H9 (cell line): ENCODE measurements around the gene GGNBP2. TPM values are rescaled to one million over a fixed set of nuclear protein-coding genes. Genes with fewer than 3 reads are reported as not detected.
"Not testable (repeated sequence)": the region's sequence is repeated elsewhere in the genome, so short reads cannot be mapped to it uniquely, and the experiment has no call there.

ENCODE experiments used
- DNase-seq: peaks from one replicate; pipeline ENCODE4 v3.0.0-alpha.2; 2017
- H2AFZ ChIP-seq: one replicate; pipeline ENCODE4 v1.6.1; 2013; ENCODE audit warnings: mild to moderate bottlenecking, low read length, control low read depth, moderate library complexity
- H2AK5ac ChIP-seq: 2 replicates; pipeline ENCODE4 v1.6.1; 2013; ENCODE audit warnings: low read length, control low read depth, mixed read lengths; ENCODE audit not compliant: insufficient read length
- H2BK120ac ChIP-seq: one replicate; pipeline ENCODE4 v1.6.1; 2013; ENCODE audit warnings: low read depth, mild to moderate bottlenecking, low read length, control low read depth, inconsistent platforms; ENCODE audit not compliant: poor library complexity, severe bottlenecking
- H2BK12ac ChIP-seq: 2 replicates; pipeline ENCODE4 v1.6.1; 2013; ENCODE audit warnings: low read length, control low read depth, mixed read lengths, low read depth; ENCODE audit not compliant: insufficient read length
- H2BK15ac ChIP-seq: 2 replicates; pipeline ENCODE4 v1.6.1; 2013; ENCODE audit warnings: low read depth, low read length, control low read depth
- H2BK20ac ChIP-seq: one replicate; pipeline ENCODE4 v1.6.1; 2013; ENCODE audit warnings: low read depth, mild to moderate bottlenecking, low read length, control low read depth, inconsistent platforms; ENCODE audit not compliant: poor library complexity, severe bottlenecking
- H2BK5ac ChIP-seq: 2 replicates; pipeline ENCODE4 v1.6.1; 2013; ENCODE audit warnings: low read length, control low read depth, mixed read lengths; ENCODE audit not compliant: insufficient read length
- H3K14ac ChIP-seq: 2 replicates; pipeline ENCODE4 v1.6.1; 2013; ENCODE audit warnings: low read length, control low read depth; ENCODE audit not compliant: insufficient read depth
- H3K18ac ChIP-seq: 2 replicates; pipeline ENCODE4 v1.6.1; 2013; ENCODE audit warnings: low read depth, mild to moderate bottlenecking, mixed read lengths, low read length, control low read depth; ENCODE audit not compliant: insufficient read length
- H3K23ac ChIP-seq: 2 replicates; pipeline ENCODE4 v1.6.1; 2013; ENCODE audit warnings: low read length, control low read depth, mixed read lengths, low read depth; ENCODE audit not compliant: insufficient read length
- H3K23me2 ChIP-seq: 2 replicates; pipeline ENCODE4 v1.6.1; 2013; ENCODE audit warnings: low read depth, mild to moderate bottlenecking, mixed read lengths, low read length, control low read depth; ENCODE audit not compliant: insufficient read length, poor library complexity, severe bottlenecking
- H3K27ac ChIP-seq: 2 replicates; pipeline ENCODE4 v1.5.1; 2013; ENCODE audit warnings: low read length, control low read depth, mixed read lengths, low read depth; ENCODE audit not compliant: insufficient read length
- H3K27me3 ChIP-seq: 2 replicates; pipeline ENCODE4 v1.6.1; 2013; ENCODE audit warnings: low read length, control low read depth, inconsistent platforms; ENCODE audit not compliant: insufficient read depth
- H3K4ac ChIP-seq: 2 replicates; pipeline ENCODE4 v1.6.1; 2013; ENCODE audit warnings: low read depth, mild to moderate bottlenecking, control low read depth, inconsistent platforms, low read length, moderate library complexity
- H3K4me1 ChIP-seq: 2 replicates; pipeline ENCODE4 v1.6.1; 2013; ENCODE audit warnings: low read length, control low read depth, inconsistent platforms; ENCODE audit not compliant: insufficient read depth
- H3K4me2 ChIP-seq: 2 replicates; pipeline ENCODE4 v1.6.1; 2013; ENCODE audit warnings: low read length, control low read depth, mixed read lengths; ENCODE audit not compliant: insufficient read length, insufficient read depth
- H3K56ac ChIP-seq: 2 replicates; pipeline ENCODE4 v1.6.1; 2013; ENCODE audit warnings: low read depth, mild to moderate bottlenecking, mixed read lengths, low read length, control low read depth; ENCODE audit not compliant: insufficient read length
- H3K79me1 ChIP-seq: 2 replicates; pipeline ENCODE4 v1.6.1; 2013; ENCODE audit warnings: low read depth, mild to moderate bottlenecking, moderate library complexity, low read length, control low read depth, inconsistent platforms; ENCODE audit not compliant: insufficient read depth, poor library complexity, severe bottlenecking
- H3K79me2 ChIP-seq: 2 replicates; pipeline ENCODE4 v1.6.1; 2013; ENCODE audit warnings: low read length, control low read depth, inconsistent platforms; ENCODE audit not compliant: insufficient read depth
- H3K9ac ChIP-seq: 2 replicates; pipeline ENCODE4 v1.6.1; 2013; ENCODE audit warnings: low read length, control low read depth, mixed read lengths; ENCODE audit not compliant: insufficient read length; ENCODE audit errors: extremely low read depth
- H3K9me3 ChIP-seq: one replicate; pipeline ENCODE4 v1.6.1; 2013; ENCODE audit warnings: low read depth, low read length, inconsistent platforms; ENCODE audit not compliant: control insufficient read depth
- H3T11ph ChIP-seq: one replicate; pipeline ENCODE4 v1.6.1; 2013; ENCODE audit warnings: mild to moderate bottlenecking, low read length, control low read depth, inconsistent platforms
- H4K20me1 ChIP-seq: one replicate; pipeline ENCODE4 v1.6.1; 2013; ENCODE audit not compliant: control insufficient read depth, insufficient read length, insufficient read depth
- H4K5ac ChIP-seq: 2 replicates; pipeline ENCODE4 v1.6.1; 2013; ENCODE audit warnings: low read depth, mild to moderate bottlenecking, mixed read lengths, low read length, control low read depth; ENCODE audit not compliant: insufficient read length
- H4K8ac ChIP-seq: replicated peaks from 2 replicates; pipeline ENCODE4 v1.6.1; 2013; ENCODE audit warnings: low read length, control low read depth, mixed read lengths, low read depth; ENCODE audit not compliant: insufficient read length
- H4K91ac ChIP-seq: 2 replicates; pipeline ENCODE4 v1.6.1; 2013; ENCODE audit warnings: low read depth, mild to moderate bottlenecking, moderate library complexity, mixed read lengths, low read length, control low read depth; ENCODE audit not compliant: insufficient read length
- H3K27ac Mint-ChIP-seq, 3 experiments: 2 replicates in 2 of 3; 3 replicates in 1 of 3; pipeline ENCODE4 v1.8.0; 2020 to 2021; ENCODE audit warnings: mixed read lengths in 3 of 3, mild to moderate bottlenecking in 1 of 3, moderate library complexity in 1 of 3
- H3K27me3 Mint-ChIP-seq: 2 replicates; pipeline ENCODE4 v1.8.0; 2021; ENCODE audit warnings: low read depth, mild to moderate bottlenecking, moderate library complexity, mixed read lengths
- H3K36me3 Mint-ChIP-seq, 3 experiments: 2 replicates in 2 of 3; 3 replicates in 1 of 3; pipeline ENCODE4 v1.8.0; 2020 to 2021; ENCODE audit warnings: low read depth in 3 of 3, mixed read lengths in 3 of 3; ENCODE audit not compliant: insufficient read depth in 1 of 3
- H3K4me1 Mint-ChIP-seq, 2 experiments: 2 replicates each; pipeline ENCODE4 v1.8.0; 2020; ENCODE audit warnings: mixed read lengths in 2 of 2
- H3K4me3 Mint-ChIP-seq, 2 experiments: 2 replicates in 1 of 2; 3 replicates in 1 of 2; pipeline ENCODE4 v1.8.0; 2020 to 2021; ENCODE audit warnings: mild to moderate bottlenecking in 2 of 2, mixed read lengths in 2 of 2, moderate library complexity in 1 of 2
- H3K9me3 Mint-ChIP-seq, 2 experiments: 2 replicates in 1 of 2; 3 replicates in 1 of 2; pipeline ENCODE4 v1.8.0; 2020; ENCODE audit warnings: mild to moderate bottlenecking in 2 of 2, mixed read lengths in 2 of 2, moderate library complexity in 1 of 2
- WGBS: extraction: QIAGEN DNeasy Blood & Tissue Kit; methylation state at CpG from one replicate; pipeline ENCODE4 v1.1.7; 2013; ENCODE audit warnings: missing lambda C conversion rate, low lambda C conversion rate, mixed read lengths; ENCODE audit not compliant: insufficient read length; ENCODE audit errors: extremely low coverage; 5-methylcytosine and 5-hydroxymethylcytosine counted together
- total RNA-seq: library from RNA; stranded (reverse); gene quantifications from 2 replicates; pipeline ENCODE4 v1.2.1, GENCODE V29; 2021
- TF ChIP-seq, protein P1 (sequence below): fragments of 200-600 bp; sonication (generic); conservative IDR thresholded peaks from 3 replicates; pipeline ENCODE4 v1.8.0; 2021; ENCODE audit warnings: antibody characterized with exemption, mild to moderate bottlenecking

GGNBP2 gene
- total RNA-seq, 1 experiment from 2014 or later, result 52.8 TPM

DNA sequence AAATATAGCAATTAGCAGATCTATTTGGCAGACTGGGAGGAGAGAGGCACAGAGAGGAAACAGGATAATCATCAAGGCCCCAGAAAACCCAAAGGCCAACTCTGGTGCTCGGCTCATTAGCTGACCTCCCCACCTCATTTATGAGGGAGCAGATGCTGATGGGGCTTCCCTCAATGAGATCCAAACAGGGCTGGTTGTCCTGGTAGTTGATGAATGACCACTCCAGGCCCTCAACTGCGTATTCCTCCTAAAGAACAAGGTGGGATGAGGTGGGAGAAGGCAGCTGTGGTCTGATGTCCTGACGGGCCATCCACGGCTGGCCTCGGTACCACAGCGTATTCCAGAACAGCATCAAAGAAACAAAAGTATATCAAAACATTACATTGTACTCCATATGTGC, 37.5 kb upstream of the GGNBP2 start:
- H3T11ph ChIP-seq, result no peak overlapping the region
- H3K79me2 ChIP-seq, result no peaks in the 10 kb centered on the region
- H3K23ac ChIP-seq, result no peak overlapping the region
- Mint-ChIP-seq H3K27me3 (no peaks in the 10 kb centered on the region; the same call in 1 of the 2 replicates), H3K4me3 (no peak overlapping the region), H3K9me3 (no peaks in the 10 kb centered on the region), H3K4me1 (no peaks in the 10 kb centered on the region), H3K36me3 (peaks cover 48 to 97% (median 93%) of the 10 kb centered on the region in 3 experiments), H3K27ac (no peak overlapping the region)
- H3K9me3 ChIP-seq, result no peaks in the 10 kb centered on the region
- no peaks in the 10 kb centered on the region for H3K4me1 ChIP-seq
- no peaks in the 10 kb centered on the region for H3K79me1 ChIP-seq
- H2BK20ac ChIP-seq, result no peak overlapping the region
- no peak for DNase-seq
- H4K91ac ChIP-seq, result no peak overlapping the region
- no peak overlapping the region for H3K4ac ChIP-seq
- no peak overlapping the region for H2AK5ac ChIP-seq
- no peak overlapping the region for H3K27ac ChIP-seq
- no peaks in the 10 kb centered on the region for H3K23me2 ChIP-seq
- no peak overlapping the region for H3K56ac ChIP-seq
- H2BK12ac ChIP-seq, result no peak overlapping the region
- TF ChIP-seq, protein P1, sequence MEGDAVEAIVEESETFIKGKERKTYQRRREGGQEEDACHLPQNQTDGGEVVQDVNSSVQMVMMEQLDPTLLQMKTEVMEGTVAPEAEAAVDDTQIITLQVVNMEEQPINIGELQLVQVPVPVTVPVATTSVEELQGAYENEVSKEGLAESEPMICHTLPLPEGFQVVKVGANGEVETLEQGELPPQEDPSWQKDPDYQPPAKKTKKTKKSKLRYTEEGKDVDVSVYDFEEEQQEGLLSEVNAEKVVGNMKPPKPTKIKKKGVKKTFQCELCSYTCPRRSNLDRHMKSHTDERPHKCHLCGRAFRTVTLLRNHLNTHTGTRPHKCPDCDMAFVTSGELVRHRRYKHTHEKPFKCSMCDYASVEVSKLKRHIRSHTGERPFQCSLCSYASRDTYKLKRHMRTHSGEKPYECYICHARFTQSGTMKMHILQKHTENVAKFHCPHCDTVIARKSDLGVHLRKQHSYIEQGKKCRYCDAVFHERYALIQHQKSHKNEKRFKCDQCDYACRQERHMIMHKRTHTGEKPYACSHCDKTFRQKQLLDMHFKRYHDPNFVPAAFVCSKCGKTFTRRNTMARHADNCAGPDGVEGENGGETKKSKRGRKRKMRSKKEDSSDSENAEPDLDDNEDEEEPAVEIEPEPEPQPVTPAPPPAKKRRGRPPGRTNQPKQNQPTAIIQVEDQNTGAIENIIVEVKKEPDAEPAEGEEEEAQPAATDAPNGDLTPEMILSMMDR, result no peak
- H3K27me3 ChIP-seq, result no peaks in the 10 kb centered on the region
- peaks cover 2% of the 10 kb centered on the region for H4K20me1 ChIP-seq
- WGBS, result no CpG with 5 or more reads among the region's 6 CpGs
- no peak overlapping the region for H3K9ac ChIP-seq
- no peak overlapping the region for H2BK5ac ChIP-seq
- no peak overlapping the region for H4K5ac ChIP-seq
- H3K4me2 ChIP-seq, result no peak overlapping the region
- H4K8ac ChIP-seq, result no peak overlapping the region
- no peak overlapping the region for H3K14ac ChIP-seq
- no peak overlapping the region for H2AFZ ChIP-seq
- H3K18ac ChIP-seq, result no peak overlapping the region
- H2BK15ac ChIP-seq, result no peak overlapping the region
- H2BK120ac ChIP-seq, result no peak overlapping the region

DNA sequence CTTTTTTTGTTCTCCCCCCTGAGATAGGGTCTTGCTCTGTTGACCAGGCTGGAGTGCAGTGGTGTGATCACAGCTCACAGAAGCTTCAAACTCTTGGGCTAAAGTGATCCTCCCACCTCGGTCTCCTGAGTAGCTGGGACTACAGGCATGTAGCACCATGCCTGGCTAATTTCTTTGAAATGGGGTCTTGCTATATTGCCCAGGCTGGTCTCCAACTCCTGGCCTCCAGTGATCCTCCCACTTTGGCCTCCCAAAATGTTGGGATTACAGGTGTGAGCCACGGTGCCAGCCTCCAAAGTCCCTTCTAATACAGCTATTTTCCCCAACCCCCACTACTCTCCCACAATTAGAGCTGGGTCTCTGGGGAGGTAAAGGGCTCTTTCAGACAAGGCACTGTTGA, 36.3 kb upstream of the GGNBP2 start:
- not testable (repeated sequence) for H4K5ac ChIP-seq, H3K4me3 Mint-ChIP-seq, H2BK20ac ChIP-seq, DNase-seq, H2AK5ac ChIP-seq, H3K4me1 ChIP-seq, H2BK5ac ChIP-seq, H3K79me1 ChIP-seq, H3T11ph ChIP-seq, H3K4me1 Mint-ChIP-seq, H3K4ac ChIP-seq, H4K91ac ChIP-seq, H3K79me2 ChIP-seq, H2BK15ac ChIP-seq, H4K8ac ChIP-seq, H3K27me3 ChIP-seq, H3K4me2 ChIP-seq, H3K27ac Mint-ChIP-seq, H3K9me3 ChIP-seq, H3K14ac ChIP-seq, H2BK120ac ChIP-seq, H3K9me3 Mint-ChIP-seq, H3K56ac ChIP-seq, H4K20me1 ChIP-seq, H2AFZ ChIP-seq, H2BK12ac ChIP-seq, H3K18ac ChIP-seq, H3K23me2 ChIP-seq, H3K27ac ChIP-seq, H3K27me3 Mint-ChIP-seq, H3K9ac ChIP-seq, H3K23ac ChIP-seq
- no CpG with 5 or more reads among the region's 2 CpGs for WGBS
- H3K36me3 Mint-ChIP-seq, result peaks cover 49 to 97% (median 93%) of the 10 kb centered on the region in 3 experiments
